ENCODE data around the gene CD248.

DNA sequence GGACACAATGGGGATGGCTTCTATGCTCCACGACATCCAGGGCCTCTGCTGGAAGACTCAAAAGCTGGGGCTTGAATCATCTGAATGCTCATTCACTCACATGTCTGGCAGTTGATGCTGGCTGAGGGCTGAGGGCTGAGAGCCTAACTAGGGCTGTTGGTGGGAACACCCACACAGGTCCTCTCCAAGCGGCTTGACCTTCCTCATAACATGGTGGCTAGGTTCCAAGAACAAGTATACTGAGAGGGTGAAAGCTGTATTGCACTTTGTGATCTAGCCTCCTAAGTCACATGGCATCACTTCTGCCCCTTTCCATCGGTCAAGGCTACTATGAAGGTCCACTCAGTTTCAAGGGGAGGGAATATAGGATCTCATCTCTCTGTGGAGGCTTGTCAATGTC is 17.7 kb downstream of the CD248 start:
- TF ChIP-seq, protein P1, sequence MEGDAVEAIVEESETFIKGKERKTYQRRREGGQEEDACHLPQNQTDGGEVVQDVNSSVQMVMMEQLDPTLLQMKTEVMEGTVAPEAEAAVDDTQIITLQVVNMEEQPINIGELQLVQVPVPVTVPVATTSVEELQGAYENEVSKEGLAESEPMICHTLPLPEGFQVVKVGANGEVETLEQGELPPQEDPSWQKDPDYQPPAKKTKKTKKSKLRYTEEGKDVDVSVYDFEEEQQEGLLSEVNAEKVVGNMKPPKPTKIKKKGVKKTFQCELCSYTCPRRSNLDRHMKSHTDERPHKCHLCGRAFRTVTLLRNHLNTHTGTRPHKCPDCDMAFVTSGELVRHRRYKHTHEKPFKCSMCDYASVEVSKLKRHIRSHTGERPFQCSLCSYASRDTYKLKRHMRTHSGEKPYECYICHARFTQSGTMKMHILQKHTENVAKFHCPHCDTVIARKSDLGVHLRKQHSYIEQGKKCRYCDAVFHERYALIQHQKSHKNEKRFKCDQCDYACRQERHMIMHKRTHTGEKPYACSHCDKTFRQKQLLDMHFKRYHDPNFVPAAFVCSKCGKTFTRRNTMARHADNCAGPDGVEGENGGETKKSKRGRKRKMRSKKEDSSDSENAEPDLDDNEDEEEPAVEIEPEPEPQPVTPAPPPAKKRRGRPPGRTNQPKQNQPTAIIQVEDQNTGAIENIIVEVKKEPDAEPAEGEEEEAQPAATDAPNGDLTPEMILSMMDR (IDR thresholded peaks at IDR 0.05; ENCODE audit: insufficient read depth, low read length), result no peak
- TF ChIP-seq POLR2AphosphoS5 (IDR thresholded peaks at IDR 0.05; ENCODE audit: low read depth), result no peak
- TF ChIP-seq, protein P2, sequence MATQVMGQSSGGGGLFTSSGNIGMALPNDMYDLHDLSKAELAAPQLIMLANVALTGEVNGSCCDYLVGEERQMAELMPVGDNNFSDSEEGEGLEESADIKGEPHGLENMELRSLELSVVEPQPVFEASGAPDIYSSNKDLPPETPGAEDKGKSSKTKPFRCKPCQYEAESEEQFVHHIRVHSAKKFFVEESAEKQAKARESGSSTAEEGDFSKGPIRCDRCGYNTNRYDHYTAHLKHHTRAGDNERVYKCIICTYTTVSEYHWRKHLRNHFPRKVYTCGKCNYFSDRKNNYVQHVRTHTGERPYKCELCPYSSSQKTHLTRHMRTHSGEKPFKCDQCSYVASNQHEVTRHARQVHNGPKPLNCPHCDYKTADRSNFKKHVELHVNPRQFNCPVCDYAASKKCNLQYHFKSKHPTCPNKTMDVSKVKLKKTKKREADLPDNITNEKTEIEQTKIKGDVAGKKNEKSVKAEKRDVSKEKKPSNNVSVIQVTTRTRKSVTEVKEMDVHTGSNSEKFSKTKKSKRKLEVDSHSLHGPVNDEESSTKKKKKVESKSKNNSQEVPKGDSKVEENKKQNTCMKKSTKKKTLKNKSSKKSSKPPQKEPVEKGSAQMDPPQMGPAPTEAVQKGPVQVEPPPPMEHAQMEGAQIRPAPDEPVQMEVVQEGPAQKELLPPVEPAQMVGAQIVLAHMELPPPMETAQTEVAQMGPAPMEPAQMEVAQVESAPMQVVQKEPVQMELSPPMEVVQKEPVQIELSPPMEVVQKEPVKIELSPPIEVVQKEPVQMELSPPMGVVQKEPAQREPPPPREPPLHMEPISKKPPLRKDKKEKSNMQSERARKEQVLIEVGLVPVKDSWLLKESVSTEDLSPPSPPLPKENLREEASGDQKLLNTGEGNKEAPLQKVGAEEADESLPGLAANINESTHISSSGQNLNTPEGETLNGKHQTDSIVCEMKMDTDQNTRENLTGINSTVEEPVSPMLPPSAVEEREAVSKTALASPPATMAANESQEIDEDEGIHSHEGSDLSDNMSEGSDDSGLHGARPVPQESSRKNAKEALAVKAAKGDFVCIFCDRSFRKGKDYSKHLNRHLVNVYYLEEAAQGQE (IDR thresholded peaks at IDR 0.05; ENCODE audit: insufficient replicate concordance, low read depth), result no peak
- TF ChIP-seq GABPA (IDR thresholded peaks at IDR 0.05; ENCODE audit: low read depth), result no peak

All from HL-60 (cell line).